ENCODE results near the gene ACSS1.
"Not testable (repeated sequence)": the region's sequence is repeated elsewhere in the genome, so short reads cannot be mapped to it uniquely, and the experiment has no call there.

Gene ACSS1

DNA sequence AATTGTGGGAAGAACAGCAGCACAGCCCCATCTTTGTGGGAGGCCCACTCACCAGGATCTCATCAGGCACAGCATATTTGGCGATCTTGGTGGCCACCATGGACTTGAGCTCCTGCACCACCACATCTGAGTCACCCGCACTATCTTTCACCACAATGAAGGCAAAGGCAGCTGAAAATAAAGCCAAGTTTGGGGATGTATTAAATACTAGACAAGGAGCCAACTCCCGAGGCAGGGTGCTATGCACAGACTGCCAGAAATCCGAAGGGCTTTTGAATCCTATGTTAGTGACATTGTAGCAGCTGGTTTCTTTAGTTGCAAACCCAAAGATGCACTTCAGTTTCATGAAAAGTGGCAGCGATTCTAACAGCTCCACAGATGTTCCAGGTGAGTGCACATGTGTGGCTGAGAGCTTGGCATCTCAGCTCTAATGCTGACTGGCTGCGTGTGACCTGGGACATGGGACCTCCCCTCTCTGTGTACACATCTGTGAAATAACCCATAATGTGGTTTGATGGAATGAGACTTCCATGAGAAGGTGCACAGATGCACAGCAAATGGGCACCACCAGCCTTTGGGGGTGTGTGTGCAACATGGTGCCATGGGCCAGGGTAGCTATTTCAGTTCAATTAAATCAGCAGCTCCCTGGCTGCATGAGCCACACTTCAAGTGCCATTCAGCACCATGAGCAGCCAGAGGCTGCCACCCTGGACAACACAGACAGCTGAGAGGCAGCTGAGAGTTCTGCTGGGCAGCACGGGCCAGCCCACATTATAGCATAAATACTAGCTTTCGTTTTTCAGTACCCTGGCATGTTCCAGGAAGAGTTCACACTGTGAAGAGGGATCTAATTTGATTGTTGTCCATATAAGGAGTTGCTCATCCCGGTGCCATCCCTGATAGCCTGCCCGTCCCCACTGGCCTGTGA is 48.5 kb downstream of the ACSS1 start:
- DNase-seq (ENCODE audit: low spot score): no peak

DNA sequence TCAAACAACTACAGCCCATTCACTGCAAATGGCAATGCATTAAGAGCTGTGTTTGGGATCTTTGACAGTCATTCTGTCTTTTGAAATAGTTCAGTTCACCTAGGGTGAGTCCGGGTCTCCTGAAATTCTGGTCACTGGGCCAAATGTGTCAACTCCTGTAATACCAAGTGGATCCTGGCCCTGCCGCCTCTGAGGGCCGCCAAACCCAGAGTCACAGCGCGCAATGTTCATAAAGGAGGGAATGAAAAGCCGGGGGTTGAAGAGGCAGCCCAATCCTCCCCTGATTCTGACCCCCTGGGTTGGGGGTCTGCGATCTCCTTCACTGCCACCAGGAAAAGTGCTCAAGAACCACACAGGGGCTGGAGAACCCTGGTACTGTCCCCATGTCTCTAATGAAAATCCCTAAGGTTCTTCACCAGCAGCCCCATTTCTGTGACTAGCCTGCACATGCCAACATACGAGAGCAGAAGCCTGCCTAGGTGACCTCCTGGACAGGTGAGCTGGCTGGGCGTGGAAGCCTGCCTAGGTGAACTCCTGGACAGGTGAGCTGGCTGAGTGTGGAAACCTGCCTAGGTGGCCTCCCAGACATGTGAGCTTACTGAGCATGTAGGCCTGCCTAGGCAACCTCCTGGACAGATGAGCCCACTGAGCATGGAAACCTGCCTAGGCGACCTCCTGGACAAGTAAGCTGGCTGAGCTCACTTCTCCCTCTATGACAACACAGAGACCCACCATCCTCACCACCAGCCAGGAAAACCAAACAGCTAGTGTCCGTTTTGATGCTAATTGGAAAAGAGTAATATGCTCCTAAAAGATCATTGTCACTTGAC is 49.3 kb downstream of the ACSS1 start:
- no peak for DNase-seq (ENCODE audit: low spot score)

DNA sequence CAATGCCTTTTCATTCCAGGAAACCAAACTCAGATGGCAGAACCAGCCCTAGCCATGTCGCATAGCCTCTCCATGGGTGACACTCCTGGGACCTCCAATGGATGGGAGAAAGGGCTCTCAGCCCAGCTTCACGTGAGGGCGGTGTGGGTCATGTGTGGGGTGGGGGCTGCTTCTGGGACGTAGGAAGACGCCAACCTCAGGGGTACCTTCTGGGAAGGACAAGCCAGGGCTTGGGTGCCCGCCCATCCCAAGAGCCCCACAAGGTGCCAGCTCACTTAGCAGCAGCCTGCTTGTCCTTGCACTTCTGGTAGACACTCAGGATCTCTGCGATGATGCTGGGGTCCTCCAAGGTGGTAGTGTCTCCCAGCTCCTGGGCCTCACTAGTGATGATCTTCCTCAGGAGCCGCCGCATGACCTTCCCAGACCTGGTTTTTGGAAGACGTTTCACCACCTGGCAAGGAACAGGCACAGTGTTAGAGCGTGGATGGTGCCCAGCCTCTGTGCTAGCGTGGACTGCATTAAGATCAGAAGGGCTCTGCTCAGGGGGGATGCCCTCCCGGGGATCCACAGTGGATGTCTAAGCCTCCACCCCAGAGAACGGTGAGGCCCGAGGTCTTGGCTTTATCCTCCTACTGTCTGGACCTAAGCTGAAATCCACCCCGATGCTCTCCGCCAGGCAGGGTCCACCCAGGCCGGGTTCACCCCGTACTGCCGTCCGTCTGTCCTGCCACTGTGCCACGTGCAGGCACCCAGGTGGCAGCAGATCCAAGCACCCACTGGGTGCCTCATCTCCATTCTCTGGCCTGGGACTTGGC is 50.2 kb downstream of the ACSS1 start:
- DNase-seq (ENCODE audit: low spot score): no peak

DNA sequence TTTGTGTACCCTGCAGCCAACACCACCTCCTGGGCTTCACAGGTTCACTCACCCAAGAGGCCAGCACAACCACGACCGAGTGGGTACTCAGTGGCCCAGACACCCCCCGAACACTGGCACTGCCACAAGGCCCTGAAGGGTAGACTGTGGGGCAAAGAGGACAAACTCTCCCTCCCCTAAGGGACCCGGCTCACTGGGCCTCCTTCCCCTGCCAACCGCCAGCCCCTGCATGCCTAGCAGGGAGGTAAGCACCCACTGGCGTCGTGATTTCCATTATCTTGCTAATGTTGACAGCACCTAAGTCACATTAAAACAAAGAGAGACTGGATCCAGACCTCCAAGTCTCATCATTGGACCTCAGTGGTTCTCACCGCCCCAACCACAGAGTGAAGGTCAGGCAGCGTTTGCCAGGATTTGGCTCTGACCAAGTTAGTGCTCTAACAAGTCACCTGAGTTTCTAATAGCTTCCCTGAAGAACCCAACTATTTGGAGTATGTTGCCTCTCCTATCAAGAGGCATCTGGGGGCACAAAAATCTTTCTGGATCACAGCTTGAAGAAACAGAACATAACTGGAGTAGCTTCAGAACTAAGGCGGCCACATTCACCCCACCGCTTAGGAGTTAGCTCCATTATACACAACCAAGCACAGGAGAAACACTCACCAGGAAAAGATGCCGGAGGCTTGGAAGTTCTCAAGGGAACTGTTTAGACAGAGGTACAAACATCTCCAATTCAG is 51.3 kb downstream of the ACSS1 start:
- DNase-seq (ENCODE audit: low spot score): no peak

DNA sequence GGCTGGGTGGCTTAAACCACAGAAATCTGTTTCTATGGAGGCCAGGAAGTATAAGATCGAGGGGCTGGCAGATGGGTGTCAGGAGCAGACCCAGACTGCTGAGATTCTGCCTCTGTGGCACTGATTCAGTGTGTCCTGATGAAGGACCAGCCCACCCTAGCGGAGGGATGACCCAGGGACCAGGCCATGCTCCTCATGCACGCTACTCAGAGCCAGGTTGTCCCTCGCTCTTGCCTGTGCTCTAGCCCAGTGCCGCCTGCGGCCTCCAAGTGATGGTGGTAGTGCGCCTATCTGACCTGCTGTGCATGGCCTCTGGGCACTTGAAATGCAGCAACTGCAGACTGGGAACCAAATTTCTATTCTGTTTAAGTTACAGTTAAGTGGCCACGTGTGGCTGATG is 52.3 kb downstream of the ACSS1 start:
- DNase-seq (ENCODE audit: low spot score): no peak

DNA sequence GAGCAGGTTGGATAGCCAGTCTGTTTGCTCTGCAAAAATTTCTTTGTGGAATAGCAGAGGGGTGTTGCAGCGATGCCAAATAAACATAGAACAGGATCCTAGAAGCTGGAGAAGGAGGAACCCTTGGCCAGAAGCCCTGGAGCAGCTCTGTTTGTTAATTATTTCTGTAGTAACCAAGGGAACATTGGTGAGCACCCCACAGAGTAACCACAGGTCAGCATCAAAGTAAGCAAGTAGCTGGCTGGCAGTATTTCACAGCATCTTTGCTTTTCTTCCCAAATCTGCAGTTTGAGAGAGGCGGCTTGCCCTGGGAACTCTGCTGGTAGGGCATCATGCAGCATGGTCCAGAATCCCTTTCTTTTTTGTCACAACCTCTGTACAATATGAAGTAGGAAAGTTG is 52.7 kb downstream of the ACSS1 start:
- no peak for DNase-seq (ENCODE audit: low spot score)

DNA sequence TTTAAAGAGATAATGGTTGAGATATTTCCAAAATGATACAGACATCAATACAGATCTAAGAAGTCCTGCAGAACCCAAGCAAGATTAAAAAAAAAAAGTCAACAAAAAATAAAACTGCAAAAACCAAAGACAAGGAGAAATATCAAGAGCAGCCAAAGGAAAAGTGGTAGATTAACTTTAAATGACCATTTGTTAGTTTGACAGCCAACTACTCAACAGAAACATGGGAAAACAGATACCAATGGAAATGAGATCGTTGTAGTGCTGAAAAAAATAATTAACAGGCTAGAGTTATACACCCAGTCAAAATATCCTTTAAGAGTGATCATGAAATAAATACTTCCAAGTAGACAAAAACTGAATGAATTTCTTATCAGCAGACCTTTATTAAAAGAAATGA is 54.9 kb downstream of the ACSS1 start:
- no peak for DNase-seq (ENCODE audit: low spot score)

DNA sequence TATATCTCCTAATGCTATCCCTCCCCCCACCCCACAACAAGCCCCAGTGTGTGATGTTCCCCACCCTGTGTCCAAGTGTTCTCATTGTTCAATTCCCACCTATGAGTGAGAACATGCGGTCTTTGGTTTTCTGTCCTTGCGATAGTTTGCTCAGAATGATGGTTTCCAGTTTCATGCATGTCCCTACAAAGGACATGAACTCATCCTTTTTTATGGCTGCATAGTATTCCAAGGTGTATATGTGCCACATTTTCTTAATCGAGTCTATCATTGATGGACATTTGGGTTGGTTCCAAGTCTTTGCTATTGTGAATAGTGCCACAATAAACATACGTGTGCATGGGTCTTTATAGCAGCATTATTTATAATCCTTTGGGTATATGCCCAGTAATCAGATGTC is 56.6 kb downstream of the ACSS1 start:
- DNase-seq (ENCODE audit: low spot score): not testable (repeated sequence)

DNA sequence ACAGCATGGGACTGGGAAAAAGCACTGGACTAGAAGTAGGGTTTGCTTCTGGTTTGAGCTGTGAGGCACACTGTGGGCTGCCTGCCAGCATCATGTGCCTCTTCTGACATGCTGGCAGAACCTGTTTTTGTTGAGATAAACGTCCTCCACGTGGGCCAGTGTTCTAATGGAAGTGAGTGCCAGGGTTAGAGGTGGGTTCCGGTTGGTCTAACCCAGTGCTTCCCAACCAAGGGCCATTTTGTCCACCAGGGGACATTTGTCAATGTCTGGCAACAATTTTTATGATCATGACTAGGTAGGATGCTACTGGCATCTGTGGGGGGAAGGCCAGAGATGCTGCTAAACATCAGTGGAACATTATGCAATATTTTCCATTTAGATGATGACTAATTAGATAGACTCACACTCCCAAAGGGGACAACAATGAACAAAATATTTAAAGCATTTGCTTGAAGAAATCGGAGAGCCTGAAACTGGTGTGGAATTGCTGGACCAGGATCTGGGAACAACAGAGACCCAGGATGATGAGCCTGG is 57.6 kb downstream of the ACSS1 start:
- DNase-seq (ENCODE audit: low spot score): no peak

DNA sequence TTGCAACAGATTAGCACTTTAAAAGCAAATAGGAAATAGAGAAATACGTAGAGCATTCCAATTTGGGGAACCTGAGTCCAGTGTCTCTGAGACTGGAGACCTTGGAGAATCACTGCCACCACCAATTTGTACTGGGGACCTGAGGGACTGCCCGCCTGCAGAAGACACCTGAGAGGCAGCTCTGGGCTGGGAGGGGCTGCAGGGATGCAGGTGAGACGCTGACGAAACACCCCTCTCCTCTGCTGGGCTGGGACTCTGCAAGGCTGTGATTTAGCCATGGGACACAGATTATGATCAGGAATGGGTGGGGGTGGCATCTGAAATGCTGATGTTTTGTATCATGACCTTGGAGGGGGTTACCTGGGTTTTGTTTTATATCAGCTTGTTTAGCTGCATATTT is 58.4 kb downstream of the ACSS1 start:
- DNase-seq (ENCODE audit: low spot score): no peak

DNA sequence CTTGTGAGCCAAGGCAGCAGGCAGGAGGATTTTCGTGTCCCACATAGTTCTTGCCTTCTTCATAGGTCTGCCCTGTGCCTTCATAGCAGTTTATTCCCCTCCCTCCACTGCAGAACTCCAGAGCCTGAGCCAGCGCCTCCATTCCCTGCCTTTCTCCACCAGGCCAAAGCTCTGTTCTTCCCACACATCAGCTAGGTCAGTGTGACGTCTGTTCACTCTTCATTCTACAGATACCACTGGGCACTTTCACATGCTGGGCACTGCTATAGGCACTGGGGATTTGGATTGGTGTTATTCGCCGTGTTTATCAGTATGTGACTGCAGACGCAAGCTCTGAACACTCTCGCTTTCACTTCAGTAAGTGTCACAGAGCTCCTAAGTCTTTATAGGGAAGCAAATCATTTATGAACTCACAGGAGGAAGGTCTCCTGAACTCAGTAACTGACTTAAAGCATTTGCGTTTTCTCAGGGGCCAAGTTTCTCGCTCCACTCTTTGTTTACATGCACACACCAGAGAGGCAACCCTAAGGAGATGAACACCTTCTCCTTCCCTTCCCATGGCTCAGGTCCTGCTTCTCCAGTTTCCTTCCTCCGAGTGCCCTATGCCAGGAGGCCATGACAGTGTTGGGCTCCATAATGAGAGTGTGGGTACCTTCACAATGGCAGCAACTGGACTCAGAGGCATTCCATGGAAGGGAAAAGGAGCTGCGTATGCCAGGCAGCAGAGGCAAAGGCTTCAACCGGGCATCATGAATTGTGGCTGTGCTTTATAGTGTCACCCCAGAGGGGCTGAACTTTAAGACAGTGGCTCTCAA is 59.1 kb downstream of the ACSS1 start:
- no peak for DNase-seq (ENCODE audit: low spot score)

DNA sequence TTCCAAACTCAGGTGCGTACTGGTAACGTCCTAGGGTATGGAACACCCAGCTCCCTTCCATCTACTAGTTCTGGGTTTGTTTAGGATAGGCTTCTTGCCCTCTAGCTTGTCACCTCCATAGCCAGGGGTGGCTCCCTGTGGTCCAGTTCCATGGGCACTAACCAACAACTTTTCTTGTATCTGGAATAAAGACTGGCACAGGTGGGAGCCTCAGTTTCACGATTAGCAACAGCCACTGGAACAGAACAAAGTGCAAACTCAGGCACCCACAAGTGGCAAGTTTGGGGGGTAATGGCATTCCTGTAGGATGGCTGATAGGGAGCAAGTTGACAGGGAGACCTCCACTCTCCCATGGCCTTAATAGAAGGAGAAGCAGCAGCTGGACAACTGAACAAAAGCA is 59.8 kb downstream of the ACSS1 start:
- no peak for DNase-seq (ENCODE audit: low spot score)

DNA sequence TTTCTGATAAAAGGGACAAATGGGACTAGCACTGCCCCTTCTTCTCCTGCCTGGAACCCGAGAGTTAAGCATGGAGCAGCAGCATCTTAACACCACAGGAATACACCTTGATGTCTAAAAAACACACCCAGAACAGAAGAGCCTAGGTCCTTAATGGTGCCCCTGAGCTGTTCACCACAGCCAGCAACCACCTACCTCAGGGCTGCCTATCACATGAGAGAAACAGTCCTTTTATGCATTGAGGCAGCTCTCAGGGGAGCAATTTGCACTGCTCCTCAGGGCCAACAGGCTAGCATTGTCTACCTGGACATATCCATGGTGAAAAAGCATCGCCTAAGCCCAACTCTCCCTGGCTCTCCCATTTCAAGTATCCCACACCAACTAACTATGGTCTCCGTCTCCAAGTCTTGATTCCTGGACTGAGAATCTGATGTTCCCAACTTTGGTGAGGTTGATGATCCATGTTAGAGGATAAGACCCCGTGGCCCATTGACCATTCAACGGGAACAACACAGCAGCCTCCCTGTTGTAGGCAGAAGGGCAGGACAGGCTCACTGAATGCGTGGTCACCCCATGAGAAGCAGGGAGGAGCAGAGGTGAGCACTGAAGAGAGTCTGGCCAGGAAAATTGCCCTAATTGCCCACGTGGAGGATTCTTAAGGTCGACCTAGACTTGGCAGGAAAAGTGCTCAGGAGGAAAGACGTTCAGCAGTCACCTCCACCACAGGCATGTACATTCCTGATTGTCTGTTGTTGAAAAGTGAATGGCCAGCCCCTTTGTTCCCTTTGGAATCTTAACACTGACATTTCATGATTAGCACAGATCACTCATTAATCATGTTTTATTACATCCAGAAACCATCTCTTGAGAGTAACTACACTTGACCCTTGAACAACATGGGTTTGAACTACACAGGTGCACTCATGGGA is 61.2 kb downstream of the ACSS1 start:
- DNase-seq (ENCODE audit: low spot score): no peak

DNA sequence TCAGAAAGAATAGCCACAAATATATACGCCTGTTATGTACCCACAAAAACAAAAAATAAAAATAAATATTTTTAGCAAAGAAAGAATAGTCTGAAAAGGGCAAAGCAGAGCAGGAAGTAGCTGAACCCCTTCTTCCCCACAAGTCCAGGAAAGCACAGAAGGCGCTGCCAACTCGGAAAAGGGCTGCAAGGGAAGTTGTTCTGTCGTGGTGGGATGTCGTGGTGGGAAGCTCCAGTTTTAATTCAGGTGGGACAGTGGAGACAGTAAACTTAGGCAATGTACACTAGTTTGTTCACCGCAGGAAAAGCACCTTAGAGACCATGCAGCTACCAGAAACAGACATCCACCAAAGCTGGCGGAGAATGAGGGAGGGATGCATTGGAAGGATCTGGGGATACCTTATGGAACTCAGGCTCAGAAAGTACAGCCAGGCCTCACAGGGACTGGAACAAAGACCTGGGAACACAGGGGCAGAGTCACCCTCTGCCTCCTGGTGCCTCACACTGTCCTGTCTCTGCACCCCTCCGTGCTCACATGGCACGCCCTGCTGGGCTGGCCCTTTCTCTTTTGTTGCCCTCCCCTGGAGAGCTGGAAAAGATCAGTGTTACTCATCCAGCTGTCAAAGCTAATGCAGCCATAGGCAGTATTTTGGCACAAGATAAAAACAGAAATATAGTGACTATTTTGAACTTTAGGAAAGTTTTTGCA is 62.0 kb downstream of the ACSS1 start:
- DNase-seq (ENCODE audit: low spot score): no peak

DNA sequence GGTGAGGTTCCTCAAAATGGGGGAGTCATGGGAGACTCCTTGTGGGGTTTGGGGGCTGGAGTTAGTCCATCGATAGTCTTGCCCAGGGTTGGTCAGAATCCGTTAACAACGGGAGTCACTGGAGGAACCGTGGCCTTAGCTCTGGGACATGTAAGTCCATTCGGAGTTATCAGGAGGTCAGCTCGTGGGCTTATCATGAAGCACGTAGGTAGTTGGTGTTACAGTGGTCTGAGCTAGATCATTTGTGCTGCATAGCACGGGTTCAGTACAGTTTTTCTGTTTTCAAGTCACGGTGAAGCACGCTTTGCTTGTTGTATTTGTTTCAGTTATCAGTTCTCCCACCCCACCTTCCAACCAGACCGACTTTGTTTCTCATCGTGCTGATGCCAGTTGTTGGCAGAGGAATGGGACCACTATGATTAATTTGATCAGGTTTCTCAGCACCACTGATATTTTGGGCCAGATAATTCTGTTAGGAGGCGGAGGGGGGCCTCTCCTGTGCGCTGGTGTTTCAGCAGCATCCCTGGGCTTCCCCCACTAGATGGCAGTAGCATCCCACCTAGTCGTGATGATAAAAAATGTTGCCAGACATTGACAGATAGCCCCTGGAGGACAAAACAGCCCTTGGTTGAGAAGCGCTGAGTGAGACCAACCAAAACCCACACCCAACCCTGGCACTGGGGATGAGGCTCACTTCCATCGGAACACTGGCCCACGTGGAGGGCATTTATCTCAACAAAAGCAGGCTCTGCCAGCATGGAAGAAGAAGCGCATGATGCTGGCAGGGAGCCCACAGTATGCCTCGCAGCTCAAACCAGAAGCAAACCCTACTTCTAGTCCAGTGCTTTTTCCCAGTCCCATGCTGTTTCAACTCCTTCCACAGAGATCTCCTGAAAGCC is 63.2 kb downstream of the ACSS1 start:
- DNase-seq (ENCODE audit: low spot score): peak; percentile 85

DNA sequence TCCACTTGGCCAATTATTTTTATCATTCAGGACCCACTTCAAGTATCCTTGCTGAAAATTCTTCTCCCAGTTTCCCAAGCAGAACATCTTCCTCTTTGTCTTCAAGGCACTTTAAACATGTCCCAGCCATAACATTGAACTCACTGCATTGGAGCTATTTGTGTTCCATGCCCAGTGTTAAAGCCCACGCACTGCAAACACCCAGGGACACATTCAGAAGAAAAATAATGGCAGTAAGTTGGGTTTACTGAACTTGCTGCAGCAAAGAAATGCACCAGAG is 63.8 kb downstream of the ACSS1 start:
- no peak for DNase-seq (ENCODE audit: low spot score)

DNA sequence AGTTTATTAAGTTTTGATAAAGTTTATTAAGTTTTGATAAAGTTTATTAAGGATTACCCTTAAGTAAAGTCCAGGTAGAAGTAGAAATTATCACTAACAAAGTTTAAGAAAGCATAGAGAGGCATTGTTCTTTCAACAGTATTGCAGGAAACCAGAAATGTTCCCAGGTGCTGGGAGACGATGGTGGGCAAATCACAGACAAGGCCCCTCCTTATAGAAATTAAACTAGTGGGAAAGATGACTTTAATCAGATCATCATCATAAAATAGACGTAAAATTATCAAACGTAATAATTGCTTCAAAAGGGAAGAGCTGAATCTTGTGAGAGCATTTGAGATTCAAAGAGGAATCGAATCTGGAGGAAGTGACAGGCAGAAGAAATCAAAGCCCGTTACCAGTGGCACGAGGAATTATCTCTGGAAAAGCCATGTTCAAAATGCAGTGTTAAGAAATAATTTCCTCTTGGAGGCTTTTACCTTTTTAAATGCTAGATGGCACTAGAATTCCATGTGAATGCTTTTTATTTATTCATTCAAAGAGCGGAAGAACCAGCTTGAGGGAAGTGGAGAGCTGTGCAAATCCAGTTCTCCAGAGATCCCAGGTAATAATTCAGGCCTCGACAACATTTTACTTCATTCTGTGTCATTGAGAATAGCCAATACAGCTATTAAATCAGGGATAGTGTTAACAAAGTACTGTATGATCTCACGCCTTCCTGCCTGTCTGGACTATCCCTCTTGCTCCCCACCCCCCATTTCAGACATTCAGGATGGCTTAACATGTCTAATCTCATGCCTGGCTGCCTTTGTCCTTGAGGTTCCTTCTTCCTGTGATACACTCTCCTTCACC is 64.4 kb downstream of the ACSS1 start:
- no peak for DNase-seq (ENCODE audit: low spot score)
